ENCODE data around the gene KRT1. TPM values are rescaled to one million over a fixed set of nuclear protein-coding genes. Genes with fewer than 3 reads are reported as not detected.

KRT1 gene
- total and polyA plus RNA-seq, 2 donors (not counting 1 experiment from before 2014, with no cell fraction given) = not detected

- Histone ChIP-seq H3K4me1 (ENCODE audit: control insufficient read depth, extremely low read depth, insufficient read depth, low read length) (no peaks in the 10 kb centered on the region), H3K4me2 (ENCODE audit: extremely low read depth, insufficient read depth, low read length) (no peak within 1 kb of the TSS), H3K9me3 (ENCODE audit: control insufficient read depth, insufficient read depth, low read depth, low read length) (no peaks in the 10 kb centered on the region), H3K79me2 (ENCODE audit: control insufficient read depth, insufficient read depth, low read length) (no peaks in the 10 kb centered on the region), H2AFZ (ENCODE audit: low read length) (no peak within 1 kb of the TSS), H3K36me3 (ENCODE audit: control insufficient read depth, insufficient read depth, low read length) (no peaks in the 10 kb centered on the region), H3K27me3 (ENCODE audit: control insufficient read depth, insufficient read depth, low read length) (no peaks in the 10 kb centered on the region), H3K27ac (ENCODE audit: insufficient read depth, low read length) (no peak within 1 kb of the TSS), H3K9ac (ENCODE audit: insufficient read depth, low read length) (no peak within 1 kb of the TSS), H3K4me3 (replicated peaks in 1 of 4; ENCODE audit: control extremely low read depth in 1 of 4, insufficient read depth in 1 of 4, low read depth in 3 of 4, low read length in 4 of 4) (no peak within 1 kb of the TSS), H4K20me1 (ENCODE audit: control insufficient read depth, extremely low read depth, insufficient read depth, low read length) (no peaks in the 10 kb centered on the region)
- no peak for DNase-seq (ENCODE audit: low read depth in 2 of 2)
- no peak for TF ChIP-seq CTCF (conservative IDR thresholded peaks at IDR 0.05 in 1 of 2, IDR thresholded peaks at IDR 0.05 in 1 of 2; ENCODE audit: low read depth in 1 of 2, low read length in 2 of 2)
- TF ChIP-seq EZH2 (IDR thresholded peaks at IDR 0.05; ENCODE audit: low read length, missing control alignments) = no peak
These were observed 23.2 kb upstream of the KRT1 start, which contains the start of gene KRT77 for GRCh38 chr12:52703424-52703823. TSS of gene KRT77 (minus strand) at chr12:52703524. CDS start at chr12:52703434, 90 bp downstream.

- H3K9ac ChIP-seq (ENCODE audit: insufficient read depth, low read length) = no peak overlapping the region
- no peaks in the 10 kb centered on the region for H3K9me3 ChIP-seq (ENCODE audit: control insufficient read depth, insufficient read depth, low read depth, low read length)
- no peak overlapping the region for H3K27ac ChIP-seq (ENCODE audit: insufficient read depth, low read length)
- H3K79me2 ChIP-seq (ENCODE audit: control insufficient read depth, insufficient read depth, low read length) = no peaks in the 10 kb centered on the region
- no peaks in the 10 kb centered on the region for H3K27me3 ChIP-seq (ENCODE audit: control insufficient read depth, insufficient read depth, low read length)
- H4K20me1 ChIP-seq (ENCODE audit: control insufficient read depth, extremely low read depth, insufficient read depth, low read length) = no peaks in the 10 kb centered on the region
- DNase-seq (ENCODE audit: low read depth in 2 of 2) = no peak
- no peaks in the 10 kb centered on the region for H3K4me1 ChIP-seq (ENCODE audit: control insufficient read depth, extremely low read depth, insufficient read depth, low read length)
- TF ChIP-seq CTCF (conservative IDR thresholded peaks at IDR 0.05 in 1 of 2, IDR thresholded peaks at IDR 0.05 in 1 of 2; ENCODE audit: low read depth in 1 of 2, low read length in 2 of 2) (no peak), EZH2 (IDR thresholded peaks at IDR 0.05; ENCODE audit: low read length, missing control alignments) (no peak)
- H2AFZ ChIP-seq (ENCODE audit: low read length) = no peak overlapping the region
- no peak overlapping the region for H3K4me3 ChIP-seq (replicated peaks in 1 of 4; ENCODE audit: control extremely low read depth in 1 of 4, insufficient read depth in 1 of 4, low read depth in 3 of 4, low read length in 4 of 4)
- H3K36me3 ChIP-seq (ENCODE audit: control insufficient read depth, insufficient read depth, low read length) = no peaks in the 10 kb centered on the region
- no peak overlapping the region for H3K4me2 ChIP-seq (ENCODE audit: extremely low read depth, insufficient read depth, low read length)
These were observed 22.1 kb upstream of the KRT1 start for GRCh38 chr12:52702338-52702737.

GRCh38 chr12:52701281-52701680 is 21.1 kb upstream of the KRT1 start:
- Histone ChIP-seq H3K4me3 (replicated peaks in 1 of 4; ENCODE audit: control extremely low read depth in 1 of 4, insufficient read depth in 1 of 4, low read depth in 3 of 4, low read length in 4 of 4) (no peak overlapping the region), H3K9me3 (ENCODE audit: control insufficient read depth, insufficient read depth, low read depth, low read length) (no peaks in the 10 kb centered on the region), H3K4me2 (ENCODE audit: extremely low read depth, insufficient read depth, low read length) (no peak overlapping the region), H4K20me1 (ENCODE audit: control insufficient read depth, extremely low read depth, insufficient read depth, low read length) (no peaks in the 10 kb centered on the region), H3K27me3 (ENCODE audit: control insufficient read depth, insufficient read depth, low read length) (no peaks in the 10 kb centered on the region), H3K9ac (ENCODE audit: insufficient read depth, low read length) (no peak overlapping the region), H3K36me3 (ENCODE audit: control insufficient read depth, insufficient read depth, low read length) (no peaks in the 10 kb centered on the region), H3K79me2 (ENCODE audit: control insufficient read depth, insufficient read depth, low read length) (no peaks in the 10 kb centered on the region), H3K4me1 (ENCODE audit: control insufficient read depth, extremely low read depth, insufficient read depth, low read length) (no peaks in the 10 kb centered on the region), H2AFZ (ENCODE audit: low read length) (no peak overlapping the region), H3K27ac (ENCODE audit: insufficient read depth, low read length) (no peak overlapping the region)
- TF ChIP-seq CTCF (conservative IDR thresholded peaks at IDR 0.05 in 1 of 2, IDR thresholded peaks at IDR 0.05 in 1 of 2; ENCODE audit: low read depth in 1 of 2, low read length in 2 of 2) (no peak), EZH2 (IDR thresholded peaks at IDR 0.05; ENCODE audit: low read length, missing control alignments) (no peak)
- DNase-seq (ENCODE audit: low read depth in 2 of 2) = no peak

Measured in fibroblast of lung (primary cell).